Astrocyte (in vitro differentiated cells and primary cell): Measurements from ENCODE around the gene GNG5.

Experiments used
- EZH2 ChIP-seq: IDR thresholded peaks from 2 replicates; pipeline ENCODE4 v1.6.1; 2012; ENCODE audit warnings: mild to moderate bottlenecking, low read length, inconsistent platforms; ENCODE audit not compliant: insufficient read depth
- TF ChIP-seq, protein P1 (sequence below): IDR thresholded peaks from 2 replicates; pipeline ENCODE4 v1.5.1; 2011; ENCODE audit warnings: low read depth, mild to moderate bottlenecking, inconsistent platforms, low read length, moderate library complexity; ENCODE audit not compliant: insufficient read depth

DNA sequence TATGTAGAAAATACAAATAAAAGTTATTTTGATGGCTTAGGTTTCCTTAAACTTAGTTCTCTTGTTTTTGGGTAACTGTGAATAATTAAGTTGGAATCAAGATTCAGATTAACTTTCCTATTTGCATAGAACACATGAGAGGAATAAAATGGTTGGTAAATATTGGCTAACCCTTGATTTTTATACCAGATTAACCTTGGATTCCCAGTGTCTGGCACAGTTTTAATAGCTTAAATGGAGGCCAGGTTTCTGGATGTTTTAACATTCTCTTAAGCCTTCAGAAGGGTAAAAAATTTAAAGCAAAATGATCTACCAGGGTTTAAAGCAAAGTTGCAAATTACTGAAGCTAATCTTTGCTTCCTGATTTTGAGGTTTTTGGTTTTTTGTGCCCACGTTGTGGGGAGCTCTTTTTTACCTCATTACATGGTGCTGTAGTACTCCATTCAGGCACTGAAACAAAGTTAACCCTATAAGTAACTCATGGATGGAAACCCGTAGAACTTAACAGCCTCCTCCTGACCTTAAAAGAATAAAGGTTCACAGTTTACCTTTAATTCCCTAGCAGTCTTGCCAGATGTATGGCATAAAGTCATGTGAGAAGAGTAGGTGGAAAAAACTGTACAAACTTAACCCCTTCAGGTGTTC lies 8.6 kb downstream of the GNG5 start:
- no peak for TF ChIP-seq EZH2
- TF ChIP-seq, protein P1, sequence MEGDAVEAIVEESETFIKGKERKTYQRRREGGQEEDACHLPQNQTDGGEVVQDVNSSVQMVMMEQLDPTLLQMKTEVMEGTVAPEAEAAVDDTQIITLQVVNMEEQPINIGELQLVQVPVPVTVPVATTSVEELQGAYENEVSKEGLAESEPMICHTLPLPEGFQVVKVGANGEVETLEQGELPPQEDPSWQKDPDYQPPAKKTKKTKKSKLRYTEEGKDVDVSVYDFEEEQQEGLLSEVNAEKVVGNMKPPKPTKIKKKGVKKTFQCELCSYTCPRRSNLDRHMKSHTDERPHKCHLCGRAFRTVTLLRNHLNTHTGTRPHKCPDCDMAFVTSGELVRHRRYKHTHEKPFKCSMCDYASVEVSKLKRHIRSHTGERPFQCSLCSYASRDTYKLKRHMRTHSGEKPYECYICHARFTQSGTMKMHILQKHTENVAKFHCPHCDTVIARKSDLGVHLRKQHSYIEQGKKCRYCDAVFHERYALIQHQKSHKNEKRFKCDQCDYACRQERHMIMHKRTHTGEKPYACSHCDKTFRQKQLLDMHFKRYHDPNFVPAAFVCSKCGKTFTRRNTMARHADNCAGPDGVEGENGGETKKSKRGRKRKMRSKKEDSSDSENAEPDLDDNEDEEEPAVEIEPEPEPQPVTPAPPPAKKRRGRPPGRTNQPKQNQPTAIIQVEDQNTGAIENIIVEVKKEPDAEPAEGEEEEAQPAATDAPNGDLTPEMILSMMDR, result no peak
